HCT116 (cell line): ENCODE measurements around the gene SLC12A7. TPM values are rescaled to one million over a fixed set of nuclear protein-coding genes. Genes with fewer than 3 reads are reported as not detected.

Experiments
- ATAC-seq: fragments of 200-7000 bp; cut with Tn5 transposase; 2 replicates; pipeline ENCODE4 v1.9.1; 2020; ENCODE audit warnings: mild to moderate bottlenecking, moderate library complexity
- BruUV-seq: library from RNA; stranded (reverse); fragments of 400-500 nt; replicated peaks from 2 replicates; lab custom pipeline; 2021; lab: Mats Ljungman, UMichigan
- CTCF ChIA-PET: fragments of 300-600 bp; sonication (Branson Sonifier 250); formaldehyde crosslinking; loops from one replicate; lab custom pipeline; 2021; ENCODE audit warnings: antibody characterized with exemption; lab: Charles Lee
- POLR2A ChIA-PET: fragments of 300-600, 350-600 bp; sonication (Branson Sonifier 250); formaldehyde crosslinking; loops from one replicate; lab custom pipeline; 2021; ENCODE audit warnings: antibody characterized with exemption; lab: Charles Lee
- RAD21 ChIA-PET, 2 experiments: fragments of 300-600 bp; sonication (Branson Sonifier 250); formaldehyde crosslinking; loops; one replicate each; lab custom pipeline; 2023; ENCODE audit warnings: low total read pairs in 2 of 2; ENCODE audit not compliant: uncharacterized antibody in 2 of 2, unreplicated experiment in 2 of 2, low non-redundant PET in 1 of 2; lab: Charles Lee
- DNase-seq: peaks from one replicate; pipeline ENCODE4 v3.0.0-alpha.2; 2010; ENCODE audit warnings: low read depth, low spot score
- H2AFZ ChIP-seq: fragments of 200-600 bp; shearing (Covaris generic), sonication (generic); 2 replicates; pipeline ENCODE4 v1.6.1; 2017; ENCODE audit warnings: low read depth, mixed run types, mixed read lengths, antibody characterized with exemption, low read length; ENCODE audit not compliant: poor library complexity, severe bottlenecking
- H3K27ac ChIP-seq: 2 replicates; pipeline ENCODE4 v1.5.1; 2012; ENCODE audit warnings: low read depth, low read length
- H3K27me3 ChIP-seq: fragments of 200-600 bp; sonication (generic); 2 replicates; pipeline ENCODE4 v1.6.1; 2016; ENCODE audit warnings: mixed run types, low read length, mixed read lengths; ENCODE audit not compliant: insufficient read depth
- H3K36me3 ChIP-seq, 2 experiments: fragments of 200-500 bp in 1 of 2; fragments of 200-600 bp in 1 of 2; sonication (Bioruptor generic) in 1 of 2; sonication (generic) in 1 of 2; 2 replicates each; pipeline versions ENCODE4 v1.5.1 to v1.6.1; 2014 to 2016; ENCODE audit warnings: low read length in 2 of 2, inconsistent platforms in 1 of 2, mixed read lengths in 1 of 2, mixed run types in 1 of 2; ENCODE audit not compliant: insufficient read depth in 2 of 2, control insufficient read depth in 1 of 2
- H3K4me1 ChIP-seq, 2 experiments: fragments of 200-600 bp in 1 of 2; sonication (generic) in 1 of 2; 2 replicates each; pipeline versions ENCODE4 v1.5.1 to v1.6.1; 2012 to 2017; ENCODE audit warnings: low read length in 2 of 2, inconsistent platforms in 1 of 2, mild to moderate bottlenecking in 1 of 2, mixed read lengths in 1 of 2, mixed run types in 1 of 2, moderate library complexity in 1 of 2; ENCODE audit not compliant: insufficient read depth in 2 of 2, control insufficient read depth in 1 of 2
- H3K4me2 ChIP-seq: fragments of 200-600 bp; sonication (generic); 2 replicates; pipeline ENCODE4 v1.6.1; 2017; ENCODE audit warnings: mixed run types, low read length, mixed read lengths
- H3K4me3 ChIP-seq, 2 experiments: fragments of 200-600 bp in 1 of 2; sonication (generic) in 1 of 2; replicated peaks in 1 of 2; 2 replicates each; pipeline ENCODE4 v1.5.1; 2011 to 2016; ENCODE audit warnings: low read length in 2 of 2, control low read depth in 1 of 2, low read depth in 1 of 2, mild to moderate bottlenecking in 1 of 2, mixed read lengths in 1 of 2, mixed run types in 1 of 2
- H3K79me2 ChIP-seq: fragments of 200-600 bp; sonication (generic); 2 replicates; pipeline ENCODE4 v1.6.1; 2017; ENCODE audit warnings: mild to moderate bottlenecking, mixed run types, low read length, moderate library complexity, mixed read lengths; ENCODE audit not compliant: insufficient read depth
- H3K9ac ChIP-seq: fragments of 200-600 bp; sonication (generic); 2 replicates; pipeline ENCODE4 v1.6.1; 2016; ENCODE audit warnings: low read length, mixed read lengths
- H3K9me2 ChIP-seq: fragments of 200-600 bp; sonication (generic), shearing (Covaris generic); 2 replicates; pipeline ENCODE4 v1.6.1; 2017; ENCODE audit warnings: mixed run types, mild to moderate bottlenecking, moderate library complexity; ENCODE audit not compliant: insufficient read depth
- H3K9me3 ChIP-seq, 2 experiments: fragments of 200-500 bp in 1 of 2; fragments of 200-600 bp in 1 of 2; sonication (Bioruptor generic) in 1 of 2; sonication (generic) in 1 of 2; 2 replicates each; pipeline ENCODE4 v1.6.1; 2014 to 2017; ENCODE audit warnings: low read length in 2 of 2, mixed read lengths in 2 of 2, inconsistent platforms in 1 of 2, low read depth in 1 of 2, mild to moderate bottlenecking in 1 of 2, mixed run types in 1 of 2, moderate library complexity in 1 of 2; ENCODE audit not compliant: control insufficient read depth in 1 of 2, insufficient read depth in 1 of 2
- H4K20me1 ChIP-seq: fragments of 200-600 bp; sonication (generic), shearing (Covaris generic); 2 replicates; pipeline ENCODE4 v1.6.1; 2017; ENCODE audit warnings: mixed run types, mild to moderate bottlenecking, moderate library complexity; ENCODE audit not compliant: insufficient read depth
- ATF3 ChIP-seq: IDR thresholded peaks from 2 replicates; pipeline ENCODE4 v1.6.1; 2012
- CBX3 ChIP-seq: IDR thresholded peaks from 2 replicates; pipeline ENCODE4 v1.6.1; 2012; ENCODE audit warnings: low read depth
- CTCF ChIP-seq, 3 experiments: fragments of 200-600 bp in 1 of 3; sonication (generic) in 1 of 3; IDR thresholded peaks in 2 of 3; conservative IDR thresholded peaks in 1 of 3; 2 replicates each; pipeline ENCODE4 v1.5.1; 2012 to 2017; ENCODE audit warnings: low read depth in 2 of 3, low read length in 2 of 3, antibody characterized with exemption in 1 of 3, borderline replicate concordance in 1 of 3, control low read depth in 1 of 3, mild to moderate bottlenecking in 1 of 3, mixed read lengths in 1 of 3, mixed run types in 1 of 3, moderate library complexity in 1 of 3; ENCODE audit not compliant: insufficient read depth in 1 of 3
- EZH2 ChIP-seq: fragments of 200-600 bp; sonication (generic); IDR thresholded peaks from 2 replicates; pipeline ENCODE4 v1.6.1; 2017; ENCODE audit warnings: antibody characterized with exemption, mixed run types
- EZH2phosphoT487 ChIP-seq: fragments of 200-600 bp; IDR thresholded peaks from 2 replicates; pipeline ENCODE4 v1.6.1; 2018; ENCODE audit warnings: antibody characterized with exemption, borderline replicate concordance
- FOSL1 ChIP-seq: IDR thresholded peaks from 2 replicates; pipeline ENCODE4 v1.6.1; 2012; ENCODE audit warnings: low read depth
- REST ChIP-seq: IDR thresholded peaks from 2 replicates; pipeline ENCODE4 v1.6.1; 2012; ENCODE audit warnings: low read depth
- SRF ChIP-seq: IDR thresholded peaks from 2 replicates; pipeline ENCODE4 v1.6.1; 2012; ENCODE audit warnings: low read depth
- TCF7L2 ChIP-seq: IDR thresholded peaks from 2 replicates; pipeline ENCODE4 v1.7.0; 2011; ENCODE audit warnings: borderline replicate concordance, inconsistent platforms; ENCODE audit not compliant: insufficient read depth, insufficient read length; ENCODE audit errors: extremely low read depth
- YY1 ChIP-seq: IDR thresholded peaks from 2 replicates; pipeline ENCODE4 v1.6.1; 2011; ENCODE audit warnings: low read length, low read depth, moderate library complexity, mild to moderate bottlenecking; ENCODE audit not compliant: insufficient replicate concordance; ENCODE audit errors: extremely low read depth
- ZFX ChIP-seq: fragments of 450-650 bp; IDR thresholded peaks from 2 replicates; pipeline ENCODE4 v1.6.1; 2017
- ZNF274 ChIP-seq: fragments of 200-500 bp; sonication (Bioruptor generic); IDR thresholded peaks from 2 replicates; pipeline ENCODE4 v1.6.1; 2014; ENCODE audit warnings: mild to moderate bottlenecking, low read depth, low read length, inconsistent platforms
- intact Hi-C: fragments of 100-400 bp; cut with micrococcal nuclease; formaldehyde crosslinking; loops from 2 replicates; pipeline ENCODE4 v1.10.0; 2022
- total RNA-seq: library from RNA; stranded (reverse); gene quantifications from one replicate; pipeline ENCODE4 v1.2.1, GENCODE V29; 2021; ENCODE audit not compliant: unreplicated experiment

SLC12A7 gene
- total RNA-seq, 1 experiment from 2014 or later = 29.6 TPM

- Histone ChIP-seq H3K4me1 (no peaks in the 10 kb centered on the region), H3K9me2 (no peaks in the 10 kb centered on the region), H3K27me3 (no peaks in the 10 kb centered on the region), H3K9me3 (no peaks in the 10 kb centered on the region), H3K4me3 (no peak overlapping the region), H4K20me1 (no peaks in the 10 kb centered on the region), H3K79me2 (no peaks in the 10 kb centered on the region), H3K4me2 (no peak overlapping the region), H2AFZ (no peak overlapping the region), H3K27ac (no peak overlapping the region), H3K36me3 (no peaks in the 10 kb centered on the region; a peak in 2 of 4 replicates), H3K9ac (no peak overlapping the region)
- ChIA-PET RAD21 (no interaction called here), POLR2A (no interaction called here), CTCF (no interaction called here)
- ATAC-seq (no peak; the same call in 1 of the 2 replicates), DNase-seq (no peak)
- intact Hi-C loops = no loop called here
- BruUV-seq = no TSS peak
- TF ChIP-seq SRF (no peak), YY1 (no peak), ZFX (no peak), EZH2phosphoT487 (no peak), CTCF (IDR thresholded peaks at IDR 0.05 in 2 of 3, conservative IDR thresholded peaks at IDR 0.05 in 1 of 3; ENCODE audit: borderline replicate concordance in 1 of 3, insufficient read depth in 1 of 3, low read depth in 2 of 3, low read length in 2 of 3) (no peak), CBX3 (no peak), ATF3 (no peak), TCF7L2 (no peak), ZNF274 (no peak), REST (no peak), EZH2 (no peak), FOSL1 (no peak)
Observed at GRCh38 chr5:1077026-1077425, 34.8 kb downstream of the SLC12A7 start.
